HepG2 (cell line): ENCODE measurements around the gene CHL1. TPM values are rescaled to one million over a fixed set of nuclear protein-coding genes. Genes with fewer than 3 reads are reported as not detected.

Experiments used
- ATAC-seq: fragments of 200-7000 bp; cut with Tn5 transposase; 3 replicates; pipeline ENCODE4 v1.9.1; 2020; ENCODE audit warnings: mild to moderate bottlenecking, moderate library complexity
- BruUV-seq: library from RNA; stranded (reverse); fragments of 400-500 nt; replicated peaks from 2 replicates; lab custom pipeline; 2021; lab: Mats Ljungman, UMichigan
- CTCF ChIA-PET: fragments of 300-600 bp; formaldehyde crosslinking; extraction: SDS; loops from one replicate; lab custom pipeline; 2021; ENCODE audit warnings: low total read pairs, inconsistent platforms, low intra/inter-chr PET ratio; lab: Yijun Ruan, JAX
- POLR2A ChIA-PET: fragments of 350-600 bp; sonication (Branson Sonifier 250); formaldehyde crosslinking; loops from one replicate; lab custom pipeline; 2020; ENCODE audit warnings: antibody characterized with exemption, inconsistent platforms; lab: Yijun Ruan, JAX
- DNase-seq: peaks from one replicate; pipeline ENCODE4 v3.0.0-alpha.2; 2015; ENCODE audit warnings: low spot score
- FAIRE-seq: peaks from 3 replicates; lab custom pipeline; 2011; peaks lifted over from hg19 to GRCh38; lab: Jason Lieb, UNC
- H2AFZ ChIP-seq: one replicate; pipeline ENCODE4 v1.6.1; 2011; ENCODE audit warnings: low read length, inconsistent platforms
- H3K27ac ChIP-seq: fragments of 300-600 bp; 3 replicates; pipeline ENCODE4 v1.8.0; 2011; ENCODE audit warnings: mixed run types, mild to moderate bottlenecking, mixed read lengths, low read length, inconsistent platforms; ENCODE audit not compliant: insufficient read depth; ENCODE audit errors: extremely low read length
- H3K27me3 ChIP-seq, 2 experiments: fragments of 200-600 bp in 1 of 2; 2 replicates in 1 of 2; 3 replicates in 1 of 2; pipeline versions ENCODE4 v1.6.0 to v1.8.0; 2011; ENCODE audit warnings: low read length in 2 of 2, mild to moderate bottlenecking in 2 of 2, moderate library complexity in 2 of 2, inconsistent platforms in 1 of 2; ENCODE audit not compliant: insufficient read depth in 2 of 2, control insufficient read depth in 1 of 2
- H3K36me3 ChIP-seq, 2 experiments: fragments of 200-600 bp in 1 of 2; replicated peaks in 1 of 2; 2 replicates in 1 of 2; 3 replicates in 1 of 2; pipeline versions ENCODE4 v1.5.1 to v1.8.0; 2011; ENCODE audit warnings: low read length in 2 of 2, inconsistent platforms in 1 of 2; ENCODE audit not compliant: insufficient read depth in 2 of 2, control insufficient read depth in 1 of 2
- H3K4me1 ChIP-seq: 2 replicates; pipeline ENCODE4 v1.5.1; 2012; ENCODE audit warnings: low read length, inconsistent platforms; ENCODE audit not compliant: insufficient read depth
- H3K4me2 ChIP-seq: 2 replicates; pipeline ENCODE4 v1.6.0; 2011; ENCODE audit warnings: low read depth, low read length, inconsistent platforms
- H3K4me3 ChIP-seq, 3 experiments: fragments of 200-600 bp in 1 of 3; sonication (generic), shearing (Covaris generic) in 1 of 3; replicated peaks in 1 of 3; 2 replicates each; pipeline ENCODE4 v1.5.1; 2011 to 2016; ENCODE audit warnings: low read length in 3 of 3, inconsistent platforms in 2 of 3, low read depth in 2 of 3, mild to moderate bottlenecking in 2 of 3, control low read depth in 1 of 3, mixed read lengths in 1 of 3; ENCODE audit not compliant: insufficient read depth in 1 of 3
- H3K79me2 ChIP-seq: one replicate; pipeline ENCODE4 v1.6.1; 2011; ENCODE audit warnings: low read length, inconsistent platforms; ENCODE audit not compliant: insufficient read depth
- H3K9ac ChIP-seq: 2 replicates; pipeline ENCODE4 v1.6.0; 2011; ENCODE audit warnings: mild to moderate bottlenecking, low read depth, low read length, inconsistent platforms; ENCODE audit not compliant: insufficient read depth
- H3K9me3 ChIP-seq: 2 replicates; pipeline ENCODE4 v1.5.1; 2012; ENCODE audit warnings: mild to moderate bottlenecking, low read length
- H4K20me1 ChIP-seq: 2 replicates; pipeline ENCODE4 v1.6.0; 2011; ENCODE audit warnings: inconsistent platforms, mild to moderate bottlenecking, low read length, moderate library complexity; ENCODE audit not compliant: insufficient read depth
- ATM ChIP-seq: fragments of 450-650 bp; IDR thresholded peaks from 2 replicates; pipeline ENCODE4 v1.7.1; 2017; ENCODE audit warnings: mild to moderate bottlenecking, borderline replicate concordance
- FOXA3 ChIP-seq: IDR thresholded peaks from 2 replicates; pipeline ENCODE4 v1.6.1; 2016; ENCODE audit warnings: missing genetic modification reagents, missing compliant biosample characterization
- HOXA3 ChIP-seq: sonication (generic); formaldehyde crosslinking; IDR thresholded peaks from 2 replicates; pipeline ENCODE4 v1.5.0; 2020; ENCODE audit warnings: missing genetic modification reagents
- KDM3A ChIP-seq: IDR thresholded peaks from 2 replicates; pipeline ENCODE4 v1.6.1; 2018; ENCODE audit warnings: low read depth, missing compliant biosample characterization
- NPAS2 ChIP-seq: sonication (generic); formaldehyde crosslinking; IDR thresholded peaks from 2 replicates; pipeline ENCODE4 v1.8.0; 2022; ENCODE audit warnings: mild to moderate bottlenecking, missing genetic modification reagents, borderline replicate concordance
- RBM39 ChIP-seq: fragments of 200-400 bp; formaldehyde crosslinking; IDR thresholded peaks from one replicate; pipeline ENCODE4 v1.6.1; 2018; ENCODE audit warnings: antibody characterized with exemption, mild to moderate bottlenecking, low read depth, low read length; ENCODE audit not compliant: poor library complexity, severe bottlenecking
- ZNF235 ChIP-seq: sonication (generic); formaldehyde crosslinking; IDR thresholded peaks from 2 replicates; pipeline ENCODE4 v1.8.1; 2023; ENCODE audit warnings: mild to moderate bottlenecking, missing genetic modification reagents, borderline replicate concordance
- ZNF484 ChIP-seq: sonication (generic); formaldehyde crosslinking; IDR thresholded peaks from 2 replicates; pipeline ENCODE4 v1.5.1; 2020; ENCODE audit warnings: mild to moderate bottlenecking, low read depth, missing genetic modification reagents, borderline replicate concordance
- ZNF552 ChIP-seq: sonication (generic); formaldehyde crosslinking; IDR thresholded peaks from 2 replicates; pipeline ENCODE4 v1.9.0; 2022; ENCODE audit warnings: missing genetic modification reagents, mild to moderate bottlenecking, borderline replicate concordance
- ZNF780A ChIP-seq: sonication (generic); formaldehyde crosslinking; IDR thresholded peaks from 2 replicates; pipeline ENCODE4 v1.8.0; 2022; ENCODE audit warnings: mild to moderate bottlenecking, missing genetic modification reagents, moderate library complexity
- WGBS: methylation state at CpG from one replicate; pipeline ENCODE4 v1.1.6; 2017; ENCODE audit warnings: low lambda C conversion rate; 5-methylcytosine and 5-hydroxymethylcytosine counted together
- in situ Hi-C: cut with HindIII; loops from 2 replicates; pipeline ENCODE4 v1.10.0; 2017; ENCODE audit warnings: low pct_unique_long_range_greater_than_20kb; ENCODE audit not compliant: extremely low pct_ligation_motif_present
- intact Hi-C: fragments of 100-400 bp; cut with micrococcal nuclease; formaldehyde crosslinking; loops from one replicate; pipeline ENCODE4 v1.10.0; 2022; ENCODE audit not compliant: unreplicated experiment
- polyA plus RNA-seq, 8 experiments: library from polyadenylated mRNA; depleted of rRNA in 3 of 8; stranded (reverse) in 7 of 8; unstranded in 1 of 8; fragments of >200 nt; fragmentation: Illumina TruSeq in 4 of 8; extraction: Trizol in 4 of 8; gene quantifications; 2 replicates each; pipeline versions ENCODE4 v1.2.1 to v1.2.3, GENCODE V29; 2011 to 2016; ENCODE audit warnings: low read depth in 4 of 8, missing spikeins in 1 of 8, mixed read lengths in 1 of 8; ENCODE audit not compliant: insufficient read depth in 1 of 8
- total RNA-seq, 5 experiments: library from RNA; depleted of rRNA; stranded (reverse); fragments of >200 nt; fragmentation: Illumina TruSeq; extraction: Trizol; gene quantifications; 2 replicates each; pipeline ENCODE4 v1.2.3, GENCODE V29; 2016; ENCODE audit warnings: low read depth in 1 of 5
- TF ChIP-seq, protein P1 (sequence below): sonication (generic); formaldehyde crosslinking; IDR thresholded peaks from 2 replicates; pipeline ENCODE4 v1.4.0; 2020; ENCODE audit warnings: mild to moderate bottlenecking, missing genetic modification reagents
- TF ChIP-seq, protein P2 (sequence below): sonication (generic); formaldehyde crosslinking; conservative IDR thresholded peaks from 2 replicates; pipeline ENCODE4 v1.4.0; 2020; ENCODE audit warnings: missing genetic modification reagents

CHL1 gene
- total and polyA plus RNA-seq, 2 of the 13 experiments (the other 11 are each of a cell fraction or from before 2014, with no cell fraction given), result not detected

DNA sequence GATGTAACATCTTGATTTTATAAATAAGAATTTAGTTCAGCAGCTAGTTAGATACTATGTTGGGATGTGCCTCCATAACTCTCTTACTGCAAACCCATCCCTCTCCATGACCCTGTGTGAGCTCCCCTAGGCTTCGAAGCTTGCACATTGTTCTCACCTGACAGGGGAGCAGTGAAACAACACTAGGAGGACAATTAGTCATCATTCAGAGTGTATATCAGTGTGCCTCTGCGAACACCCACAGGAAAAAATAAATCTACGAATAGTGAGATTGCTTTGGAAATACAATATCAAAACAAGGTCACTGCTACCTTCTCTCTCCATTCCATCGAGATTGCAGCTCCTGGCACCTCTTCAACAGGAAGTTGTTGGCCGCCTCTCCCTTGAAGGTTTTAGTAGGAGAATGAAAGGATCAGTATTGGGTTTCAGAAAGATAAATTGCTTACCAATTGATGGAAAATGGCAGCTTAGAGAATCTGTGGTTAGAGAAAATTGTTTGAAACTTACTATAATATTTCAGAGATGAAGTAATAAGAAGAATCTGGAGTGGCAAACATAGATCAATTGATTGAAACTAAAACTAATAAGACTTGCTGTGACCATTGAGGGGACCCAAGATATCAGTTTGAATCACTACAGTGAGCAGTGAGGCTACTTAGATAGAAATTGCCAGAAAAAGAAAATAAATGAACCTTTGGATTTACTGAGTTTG lies 103.2 kb downstream of the CHL1 start:
- Histone ChIP-seq H3K27ac (no peak overlapping the region), H3K4me2 (no peak overlapping the region), H3K27me3 (no peaks in the 10 kb centered on the region), H2AFZ (no peak overlapping the region), H3K9ac (no peak overlapping the region), H4K20me1 (no peaks in the 10 kb centered on the region), H3K4me1 (no peaks in the 10 kb centered on the region), H3K4me3 (no peak overlapping the region), H3K9me3 (no peaks in the 10 kb centered on the region), H3K36me3 (no peaks in the 10 kb centered on the region), H3K79me2 (no peaks in the 10 kb centered on the region)
- ATAC-seq, result no peak
- in situ Hi-C loops (no loop called here), intact Hi-C loops (no loop called here)
- no peak for DNase-seq
- no peak for TF ChIP-seq FOXA3
- no peak for TF ChIP-seq NPAS2 (CRISPR knock-in tag)
- ChIA-PET CTCF (no interaction called here), POLR2A (no interaction called here)
- WGBS, result 1% methylated on average over 5 of the region's 5 CpGs
- FAIRE-seq, result no peak
- no TSS peak for BruUV-seq

DNA sequence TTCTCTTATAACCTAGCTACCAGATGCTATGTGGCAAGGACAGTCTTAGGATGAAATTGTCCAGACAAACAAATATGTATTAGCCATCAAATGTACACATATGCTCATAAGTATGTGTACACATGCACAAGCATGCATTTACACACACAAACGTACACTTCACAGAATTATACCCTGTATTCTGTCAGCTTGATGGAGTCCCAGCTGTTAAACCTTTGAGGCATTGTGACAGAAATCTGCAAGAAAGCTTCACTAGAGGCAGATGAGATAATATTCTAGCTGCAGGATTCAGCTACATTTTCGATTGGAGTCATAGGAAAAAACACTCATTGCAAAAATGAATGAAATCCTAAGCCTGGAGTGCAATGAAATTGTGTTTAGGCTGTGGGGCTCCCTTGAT lies 110.6 kb downstream of the CHL1 start:
- Histone ChIP-seq H3K4me3 (no peak overlapping the region), H3K4me1 (no peaks in the 10 kb centered on the region), H3K4me2 (no peak overlapping the region), H3K9ac (no peak overlapping the region), H3K79me2 (no peaks in the 10 kb centered on the region), H3K27me3 (no peaks in the 10 kb centered on the region), H3K27ac (no peak overlapping the region), H2AFZ (no peak overlapping the region), H4K20me1 (no peaks in the 10 kb centered on the region), H3K9me3 (no peaks in the 10 kb centered on the region; the same call in 1 of the 2 replicates)
- intact Hi-C loops (no loop called here), in situ Hi-C loops (no loop called here)
- POLR2A ChIA-PET, result no interaction called here
- CTCF ChIA-PET, result no interaction called here
- DNase-seq (no peak), ATAC-seq (no peak)
- no TSS peak for BruUV-seq
- WGBS, result 0% methylated on average over 2 of the region's 2 CpGs
- TF ChIP-seq ZNF552 (no peak), HOXA3 (CRISPR knock-in tag) (no peak), ATM (no peak), ZNF780A (no peak), KDM3A (CRISPR knock-in tag) (no peak), ZNF235 (CRISPR knock-in tag) (no peak), ZNF484 (CRISPR knock-in tag) (no peak), RBM39 (no peak)
- TF ChIP-seq, protein P1, sequence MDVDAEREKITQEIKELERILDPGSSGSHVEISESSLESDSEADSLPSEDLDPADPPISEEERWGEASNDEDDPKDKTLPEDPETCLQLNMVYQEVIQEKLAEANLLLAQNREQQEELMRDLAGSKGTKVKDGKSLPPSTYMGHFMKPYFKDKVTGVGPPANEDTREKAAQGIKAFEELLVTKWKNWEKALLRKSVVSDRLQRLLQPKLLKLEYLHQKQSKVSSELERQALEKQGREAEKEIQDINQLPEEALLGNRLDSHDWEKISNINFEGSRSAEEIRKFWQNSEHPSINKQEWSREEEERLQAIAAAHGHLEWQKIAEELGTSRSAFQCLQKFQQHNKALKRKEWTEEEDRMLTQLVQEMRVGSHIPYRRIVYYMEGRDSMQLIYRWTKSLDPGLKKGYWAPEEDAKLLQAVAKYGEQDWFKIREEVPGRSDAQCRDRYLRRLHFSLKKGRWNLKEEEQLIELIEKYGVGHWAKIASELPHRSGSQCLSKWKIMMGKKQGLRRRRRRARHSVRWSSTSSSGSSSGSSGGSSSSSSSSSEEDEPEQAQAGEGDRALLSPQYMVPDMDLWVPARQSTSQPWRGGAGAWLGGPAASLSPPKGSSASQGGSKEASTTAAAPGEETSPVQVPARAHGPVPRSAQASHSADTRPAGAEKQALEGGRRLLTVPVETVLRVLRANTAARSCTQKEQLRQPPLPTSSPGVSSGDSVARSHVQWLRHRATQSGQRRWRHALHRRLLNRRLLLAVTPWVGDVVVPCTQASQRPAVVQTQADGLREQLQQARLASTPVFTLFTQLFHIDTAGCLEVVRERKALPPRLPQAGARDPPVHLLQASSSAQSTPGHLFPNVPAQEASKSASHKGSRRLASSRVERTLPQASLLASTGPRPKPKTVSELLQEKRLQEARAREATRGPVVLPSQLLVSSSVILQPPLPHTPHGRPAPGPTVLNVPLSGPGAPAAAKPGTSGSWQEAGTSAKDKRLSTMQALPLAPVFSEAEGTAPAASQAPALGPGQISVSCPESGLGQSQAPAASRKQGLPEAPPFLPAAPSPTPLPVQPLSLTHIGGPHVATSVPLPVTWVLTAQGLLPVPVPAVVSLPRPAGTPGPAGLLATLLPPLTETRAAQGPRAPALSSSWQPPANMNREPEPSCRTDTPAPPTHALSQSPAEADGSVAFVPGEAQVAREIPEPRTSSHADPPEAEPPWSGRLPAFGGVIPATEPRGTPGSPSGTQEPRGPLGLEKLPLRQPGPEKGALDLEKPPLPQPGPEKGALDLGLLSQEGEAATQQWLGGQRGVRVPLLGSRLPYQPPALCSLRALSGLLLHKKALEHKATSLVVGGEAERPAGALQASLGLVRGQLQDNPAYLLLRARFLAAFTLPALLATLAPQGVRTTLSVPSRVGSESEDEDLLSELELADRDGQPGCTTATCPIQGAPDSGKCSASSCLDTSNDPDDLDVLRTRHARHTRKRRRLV (CRISPR knock-in tag), result no peak
- TF ChIP-seq, protein P2, sequence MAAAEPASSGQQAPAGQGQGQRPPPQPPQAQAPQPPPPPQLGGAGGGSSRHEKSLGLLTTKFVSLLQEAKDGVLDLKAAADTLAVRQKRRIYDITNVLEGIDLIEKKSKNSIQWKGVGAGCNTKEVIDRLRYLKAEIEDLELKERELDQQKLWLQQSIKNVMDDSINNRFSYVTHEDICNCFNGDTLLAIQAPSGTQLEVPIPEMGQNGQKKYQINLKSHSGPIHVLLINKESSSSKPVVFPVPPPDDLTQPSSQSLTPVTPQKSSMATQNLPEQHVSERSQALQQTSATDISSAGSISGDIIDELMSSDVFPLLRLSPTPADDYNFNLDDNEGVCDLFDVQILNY (CRISPR knock-in tag), result no peak
- TF ChIP-seq, all 625 proteins: peak for 0
- H3K36me3 ChIP-seq, result no peaks in the 10 kb centered on the region
- no peak for FAIRE-seq
